ENCODE data around the gene PSMA8. TPM values are rescaled to one million over a fixed set of nuclear protein-coding genes. Genes with fewer than 3 reads are reported as not detected.
A peak's percentile ranks its signal among the peaks of the same experiment; 100 is the strongest.

The PSMA8 gene
- total RNA-seq, 1 experiment from 2014 or later = not detected

GRCh38 chr18:26134107-26134506 is 438 bp downstream of the PSMA8 start:
- H2BK20ac ChIP-seq (ENCODE audit: low read depth, low read length, poor library complexity, severe bottlenecking) = no peak overlapping the region
- H3K4me2 ChIP-seq (ENCODE audit: insufficient read depth, insufficient read length, low read length) = peak overlapping the region; percentile 49
- Mint-ChIP-seq H3K36me3 (ENCODE audit: insufficient read depth in 1 of 3, low read depth in 3 of 3) (no peaks in the 10 kb centered on the region), H3K9me3 (no peaks in the 10 kb centered on the region; a peak in 1 of 5 replicates), H3K4me1 (peaks cover 0 to 6% of the 10 kb centered on the region in 2 experiments; a peak in 1 of 4 replicates), H3K27ac (peak overlapping the region in 1 of 3 experiments; percentile 6; a peak in 2 of 7 replicates), H3K27me3 (ENCODE audit: low read depth) (peaks cover 8% of the 10 kb centered on the region), H3K4me3 (peak overlapping the region in 1 of 2 experiments; percentile 37; a peak in 1 of 5 replicates)
- H3K18ac ChIP-seq (ENCODE audit: insufficient read length, low read depth, low read length) = no peak overlapping the region
- H4K5ac ChIP-seq (ENCODE audit: insufficient read length, low read depth, low read length) = no peak overlapping the region
- no peak overlapping the region for H4K8ac ChIP-seq (replicated peaks; ENCODE audit: insufficient read length, low read depth, low read length)
- H3K27ac ChIP-seq (ENCODE audit: insufficient read length, low read depth, low read length) = no peak overlapping the region
- no peaks in the 10 kb centered on the region for H3K27me3 ChIP-seq (ENCODE audit: insufficient read depth, low read length)
- H2BK15ac ChIP-seq (ENCODE audit: low read depth, low read length) = no peak overlapping the region
- H3K79me2 ChIP-seq (ENCODE audit: insufficient read depth, low read length) = no peaks in the 10 kb centered on the region
- no peaks in the 10 kb centered on the region for H3K9me3 ChIP-seq (ENCODE audit: control insufficient read depth, low read depth, low read length)
- no peak overlapping the region for H2BK12ac ChIP-seq (ENCODE audit: insufficient read length, low read depth, low read length)
- no CpG with 5 or more reads among the region's 6 CpGs for WGBS (ENCODE audit: extremely low coverage, insufficient read length, low lambda C conversion rate)
- H3K9ac ChIP-seq (ENCODE audit: extremely low read depth, insufficient read length, low read length) = no peak overlapping the region
- no peak overlapping the region for H2BK5ac ChIP-seq (ENCODE audit: insufficient read length, low read length)
- no peak overlapping the region for H3K56ac ChIP-seq (ENCODE audit: insufficient read length, low read depth, low read length)
- H2AK5ac ChIP-seq (ENCODE audit: insufficient read length, low read length) = no peak overlapping the region
- H3K4me1 ChIP-seq (ENCODE audit: insufficient read depth, low read length) = no peaks in the 10 kb centered on the region
- no peak overlapping the region for H2BK120ac ChIP-seq (ENCODE audit: low read depth, low read length, poor library complexity, severe bottlenecking)
- H3K23me2 ChIP-seq (ENCODE audit: insufficient read length, low read depth, low read length, poor library complexity, severe bottlenecking) = no peaks in the 10 kb centered on the region
- H3K79me1 ChIP-seq (ENCODE audit: insufficient read depth, low read depth, low read length, poor library complexity, severe bottlenecking) = no peaks in the 10 kb centered on the region
- H4K20me1 ChIP-seq (ENCODE audit: control insufficient read depth, insufficient read depth, insufficient read length) = no peaks in the 10 kb centered on the region
- H3K14ac ChIP-seq (ENCODE audit: insufficient read depth, low read length) = no peak overlapping the region
- no peak overlapping the region for H3K4ac ChIP-seq (ENCODE audit: low read depth, low read length)
- DNase-seq = no peak
- H2AFZ ChIP-seq (ENCODE audit: low read length) = no peak overlapping the region
- TF ChIP-seq, protein P1, sequence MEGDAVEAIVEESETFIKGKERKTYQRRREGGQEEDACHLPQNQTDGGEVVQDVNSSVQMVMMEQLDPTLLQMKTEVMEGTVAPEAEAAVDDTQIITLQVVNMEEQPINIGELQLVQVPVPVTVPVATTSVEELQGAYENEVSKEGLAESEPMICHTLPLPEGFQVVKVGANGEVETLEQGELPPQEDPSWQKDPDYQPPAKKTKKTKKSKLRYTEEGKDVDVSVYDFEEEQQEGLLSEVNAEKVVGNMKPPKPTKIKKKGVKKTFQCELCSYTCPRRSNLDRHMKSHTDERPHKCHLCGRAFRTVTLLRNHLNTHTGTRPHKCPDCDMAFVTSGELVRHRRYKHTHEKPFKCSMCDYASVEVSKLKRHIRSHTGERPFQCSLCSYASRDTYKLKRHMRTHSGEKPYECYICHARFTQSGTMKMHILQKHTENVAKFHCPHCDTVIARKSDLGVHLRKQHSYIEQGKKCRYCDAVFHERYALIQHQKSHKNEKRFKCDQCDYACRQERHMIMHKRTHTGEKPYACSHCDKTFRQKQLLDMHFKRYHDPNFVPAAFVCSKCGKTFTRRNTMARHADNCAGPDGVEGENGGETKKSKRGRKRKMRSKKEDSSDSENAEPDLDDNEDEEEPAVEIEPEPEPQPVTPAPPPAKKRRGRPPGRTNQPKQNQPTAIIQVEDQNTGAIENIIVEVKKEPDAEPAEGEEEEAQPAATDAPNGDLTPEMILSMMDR (conservative IDR thresholded peaks at IDR 0.05) = no peak
- H3K23ac ChIP-seq (ENCODE audit: insufficient read length, low read depth, low read length) = no peak overlapping the region
- no peak overlapping the region for H4K91ac ChIP-seq (ENCODE audit: insufficient read length, low read depth, low read length)
- H3T11ph ChIP-seq (ENCODE audit: low read length) = no peak overlapping the region

All from H9 (cell line).